Measurements from ENCODE around the gene TP53AIP1. TPM values are rescaled to one million over a fixed set of nuclear protein-coding genes. Genes with fewer than 3 reads are reported as not detected.

Gene TP53AIP1
- total and polyA plus RNA-seq, 3 experiments from 2014 or later = not detected

GRCh38 chr11:128905345-128906184, 37.1 kb downstream of the TP53AIP1 start:
- Mint-ChIP-seq H3K27ac (peak overlapping the region in 3 of 8 donors; percentile 33 to 58 (median 42)), H3K4me1 (peaks cover 13 to 29% (median 17%) of the 10 kb centered on the region in 3 donors), H3K9me3 (no peaks in the 10 kb centered on the region), H3K36me3 (no peaks in the 10 kb centered on the region), H3K27me3 (peaks cover 24 to 31% of the 10 kb centered on the region in 2 donors), H3K4me3 (peak overlapping the region; percentile 81 to 88 (median 85))
- Histone ChIP-seq H3K4me1 (ENCODE audit: insufficient read depth, low read length) (peaks cover 5% of the 10 kb centered on the region), H3K9me3 (ENCODE audit: low read length) (no peaks in the 10 kb centered on the region), H3K27me3 (ENCODE audit: insufficient read depth, low read length, poor library complexity, severe bottlenecking) (peaks cover 16% of the 10 kb centered on the region), H3K36me3 (ENCODE audit: insufficient read depth, low read length) (no peaks in the 10 kb centered on the region), H3K27ac (ENCODE audit: low read depth, low read length) (no peak overlapping the region), H3K4me3 (ENCODE audit: low read length) (peak overlapping the region; percentile 50)
- DNase-seq = peak in 4 of 5 donors; percentile 3 to 56 (median 36)
- ChIA-PET CTCF (interaction anchor here (1.0 to 6.6 kb wide), 6 partner anchors 13 to 748 kb away, joined by 3 to 43 read pairs (median 4); no protein-coding TSS in a partner anchor), POLR2A (interaction anchor here (0.8 kb wide), 1 partner anchor 21 kb away, joined by 3 read pairs; no protein-coding TSS in a partner anchor)

- Histone ChIP-seq H3K9me3 (ENCODE audit: low read length) (no peaks in the 10 kb centered on the region), H3K27me3 (ENCODE audit: insufficient read depth, low read length, poor library complexity, severe bottlenecking) (peaks cover 16% of the 10 kb centered on the region), H3K4me3 (ENCODE audit: low read length) (peak overlapping the region; percentile 50), H3K27ac (ENCODE audit: low read depth, low read length) (no peak overlapping the region), H3K4me1 (ENCODE audit: insufficient read depth, low read length) (peaks cover 5% of the 10 kb centered on the region), H3K36me3 (ENCODE audit: insufficient read depth, low read length) (no peaks in the 10 kb centered on the region)
- Mint-ChIP-seq H3K27ac (peak overlapping the region in 4 of 8 donors; percentile 1 to 39 (median 24)), H3K4me1 (peaks cover 13 to 29% (median 17%) of the 10 kb centered on the region in 3 donors), H3K27me3 (peaks cover 24% of the 10 kb centered on the region in 2 donors), H3K9me3 (no peaks in the 10 kb centered on the region), H3K4me3 (peak overlapping the region; percentile 61 to 88 (median 82)), H3K36me3 (no peaks in the 10 kb centered on the region)
- ChIA-PET CTCF (interaction anchor here (1.0 to 6.6 kb wide), 4 partner anchors 12 to 23 kb away, joined by 3 to 43 read pairs (median 4); no protein-coding TSS in a partner anchor), POLR2A (no interaction called here)
- no peak for DNase-seq
Observed at GRCh38 chr11:128904656-128905344, 37.9 kb downstream of the TP53AIP1 start.

- Mint-ChIP-seq H3K4me3 (peak overlapping the region; percentile 61 to 88 (median 82)), H3K4me1 (peaks cover 13 to 29% (median 17%) of the 10 kb centered on the region in 3 donors), H3K9me3 (no peaks in the 10 kb centered on the region), H3K27ac (peak overlapping the region in 4 of 8 donors; percentile 10 to 69 (median 36)), H3K36me3 (no peaks in the 10 kb centered on the region), H3K27me3 (peaks cover 19 to 20% of the 10 kb centered on the region in 2 donors)
- no peak for DNase-seq
- ChIA-PET POLR2A (no interaction called here), CTCF (interaction anchor here (1.9 to 6.6 kb wide), 2 partner anchors 14 to 19 kb away, joined by 4 to 43 read pairs; no protein-coding TSS in a partner anchor)
- Histone ChIP-seq H3K36me3 (ENCODE audit: insufficient read depth, low read length) (no peaks in the 10 kb centered on the region), H3K9me3 (ENCODE audit: low read length) (no peaks in the 10 kb centered on the region), H3K27me3 (ENCODE audit: insufficient read depth, low read length, poor library complexity, severe bottlenecking) (peaks cover 12% of the 10 kb centered on the region), H3K27ac (ENCODE audit: low read depth, low read length) (no peak overlapping the region), H3K4me3 (ENCODE audit: low read length) (no peak overlapping the region), H3K4me1 (ENCODE audit: insufficient read depth, low read length) (peaks cover 5% of the 10 kb centered on the region)
Observed at GRCh38 chr11:128904303-128904655, 38.4 kb downstream of the TP53AIP1 start.

GRCh38 chr11:128903248-128904061, 39.2 kb downstream of the TP53AIP1 start:
- Mint-ChIP-seq H3K4me3 (peak overlapping the region; percentile 61 to 86 (median 73)), H3K4me1 (peaks cover 13 to 26% (median 17%) of the 10 kb centered on the region in 3 donors), H3K27me3 (peaks cover 13 to 17% of the 10 kb centered on the region in 2 donors), H3K9me3 (no peaks in the 10 kb centered on the region), H3K27ac (peak overlapping the region in 1 of 8 donors; percentile 5), H3K36me3 (no peaks in the 10 kb centered on the region)
- Histone ChIP-seq H3K4me1 (ENCODE audit: insufficient read depth, low read length) (peaks cover 5% of the 10 kb centered on the region), H3K27ac (ENCODE audit: low read depth, low read length) (no peak overlapping the region), H3K4me3 (ENCODE audit: low read length) (no peak overlapping the region), H3K9me3 (ENCODE audit: low read length) (no peaks in the 10 kb centered on the region), H3K27me3 (ENCODE audit: insufficient read depth, low read length, poor library complexity, severe bottlenecking) (peaks cover 7% of the 10 kb centered on the region), H3K36me3 (ENCODE audit: insufficient read depth, low read length) (no peaks in the 10 kb centered on the region)
- no peak for DNase-seq
- ChIA-PET POLR2A (no interaction called here), CTCF (interaction anchor here (6.6 kb wide), 1 partner anchor 18 kb away, joined by 43 read pairs; no protein-coding TSS in a partner anchor)

- no peaks in the 10 kb centered on the region for H3K9me3 ChIP-seq (ENCODE audit: low read length)
- CTCF ChIA-PET = interaction anchor here (6.6 kb wide), 1 partner anchor 17 kb away, joined by 43 read pairs; no protein-coding TSS in a partner anchor
- Mint-ChIP-seq H3K27ac (no peak overlapping the region), H3K4me1 (peaks cover 13 to 25% (median 17%) of the 10 kb centered on the region in 3 donors), H3K36me3 (no peaks in the 10 kb centered on the region), H3K4me3 (peak overlapping the region in 1 of 7 donors; percentile 27), H3K27me3 (peaks cover 9 to 16% of the 10 kb centered on the region in 2 donors), H3K9me3 (no peaks in the 10 kb centered on the region)
- peaks cover 5% of the 10 kb centered on the region for H3K4me1 ChIP-seq (ENCODE audit: insufficient read depth, low read length)
- DNase-seq = no peak
- no peaks in the 10 kb centered on the region for H3K36me3 ChIP-seq (ENCODE audit: insufficient read depth, low read length)
- no peak overlapping the region for H3K27ac ChIP-seq (ENCODE audit: low read depth, low read length)
- H3K27me3 ChIP-seq (ENCODE audit: insufficient read depth, low read length, poor library complexity, severe bottlenecking) = peaks cover 7% of the 10 kb centered on the region
- POLR2A ChIA-PET = no interaction called here
- no peak overlapping the region for H3K4me3 ChIP-seq (ENCODE audit: low read length)
Observed at GRCh38 chr11:128902515-128903066, 40.1 kb downstream of the TP53AIP1 start.

- Histone ChIP-seq H3K4me1 (ENCODE audit: insufficient read depth, low read length) (peaks cover 5% of the 10 kb centered on the region), H3K4me3 (ENCODE audit: low read length) (no peak overlapping the region), H3K36me3 (ENCODE audit: insufficient read depth, low read length) (no peaks in the 10 kb centered on the region), H3K27me3 (ENCODE audit: insufficient read depth, low read length, poor library complexity, severe bottlenecking) (peaks cover 7% of the 10 kb centered on the region), H3K27ac (ENCODE audit: low read depth, low read length) (no peak overlapping the region), H3K9me3 (ENCODE audit: low read length) (no peaks in the 10 kb centered on the region)
- Mint-ChIP-seq H3K27ac (peak overlapping the region in 1 of 8 donors; percentile 28), H3K4me3 (peak overlapping the region in 2 of 7 donors; percentile 7 to 27), H3K9me3 (no peaks in the 10 kb centered on the region), H3K36me3 (no peaks in the 10 kb centered on the region), H3K27me3 (peaks cover 6 to 12% of the 10 kb centered on the region in 2 donors), H3K4me1 (peaks cover 13 to 25% (median 17%) of the 10 kb centered on the region in 3 donors)
- POLR2A ChIA-PET = no interaction called here
- CTCF ChIA-PET = no interaction called here
- no peak for DNase-seq
Observed at GRCh38 chr11:128901653-128902514, 40.8 kb downstream of the TP53AIP1 start.
